ENCODE results near the gene PCBD1.

PCBD1 gene

GRCh38 chr10:70891627-70892026 lies 3.3 kb upstream of the PCBD1 start:
- Histone ChIP-seq H3K4me3 (ENCODE audit: low read length) (no peak overlapping the region), H3K36me3 (ENCODE audit: control insufficient read depth, insufficient read depth, low read length) (no peaks in the 10 kb centered on the region), H3K27ac (ENCODE audit: low read depth, low read length) (no peak overlapping the region), H3K4me1 (ENCODE audit: control insufficient read depth, insufficient read depth, low read length) (no peaks in the 10 kb centered on the region), H3K9ac (ENCODE audit: low read length) (no peak overlapping the region), H3K27me3 (ENCODE audit: control insufficient read depth, insufficient read depth, low read length) (no peaks in the 10 kb centered on the region)

DNA sequence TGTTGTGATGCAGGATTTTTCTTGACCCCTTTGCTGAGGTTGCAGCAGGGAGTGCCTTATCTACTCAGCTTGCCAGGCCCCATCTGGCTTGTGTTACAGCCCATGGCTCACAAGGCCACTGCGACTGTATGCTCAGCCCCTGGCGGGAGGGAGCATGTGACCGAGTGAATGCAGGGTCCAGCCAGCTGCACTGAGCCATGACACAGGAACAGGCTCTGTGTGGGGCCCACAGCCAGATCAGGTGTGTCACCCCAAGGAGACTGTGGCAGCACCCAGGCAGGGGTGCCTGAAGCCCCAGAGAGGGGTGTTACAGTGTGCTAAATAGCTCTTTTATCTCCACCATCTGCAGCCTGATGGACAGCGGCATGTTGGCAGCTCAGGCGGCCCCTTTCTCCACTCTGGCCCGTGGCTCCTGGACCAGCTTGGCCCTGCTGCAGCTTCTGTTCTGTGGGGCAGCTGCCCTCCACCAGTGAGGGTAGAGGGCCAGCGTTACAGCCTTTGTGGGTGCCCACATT lies 2.6 kb upstream of the PCBD1 start:
- Histone ChIP-seq H3K9ac (ENCODE audit: low read length) (no peak overlapping the region), H3K36me3 (ENCODE audit: control insufficient read depth, insufficient read depth, low read length) (no peaks in the 10 kb centered on the region), H3K27me3 (ENCODE audit: control insufficient read depth, insufficient read depth, low read length) (no peaks in the 10 kb centered on the region), H3K4me3 (ENCODE audit: low read length) (no peak overlapping the region), H3K27ac (ENCODE audit: low read depth, low read length) (no peak overlapping the region), H3K4me1 (ENCODE audit: control insufficient read depth, insufficient read depth, low read length) (no peaks in the 10 kb centered on the region)

GRCh38 chr10:70889291-70889690 lies 926 bp upstream of the PCBD1 start:
- no peaks in the 10 kb centered on the region for H3K27me3 ChIP-seq (ENCODE audit: control insufficient read depth, insufficient read depth, low read length)
- H3K27ac ChIP-seq (ENCODE audit: low read depth, low read length): no peak overlapping the region
- no peaks in the 10 kb centered on the region for H3K4me1 ChIP-seq (ENCODE audit: control insufficient read depth, insufficient read depth, low read length)
- no peak overlapping the region for H3K9ac ChIP-seq (ENCODE audit: low read length)
- no peaks in the 10 kb centered on the region for H3K36me3 ChIP-seq (ENCODE audit: control insufficient read depth, insufficient read depth, low read length)
- H3K4me3 ChIP-seq (ENCODE audit: low read length): no peak overlapping the region

- Histone ChIP-seq H3K36me3 (ENCODE audit: control insufficient read depth, insufficient read depth, low read length) (peaks cover 3% of the 10 kb centered on the region), H3K27me3 (ENCODE audit: control insufficient read depth, insufficient read depth, low read length) (no peaks in the 10 kb centered on the region), H3K4me3 (ENCODE audit: low read length) (peak overlapping the region; percentile 89), H3K4me1 (ENCODE audit: control insufficient read depth, insufficient read depth, low read length) (no peaks in the 10 kb centered on the region), H3K9ac (ENCODE audit: low read length) (no peak overlapping the region), H3K27ac (ENCODE audit: low read depth, low read length) (peak overlapping the region; percentile 90)
Observed at GRCh38 chr10:70886921-70887665, 1.3 kb downstream of the PCBD1 start.

GRCh38 chr10:70885931-70886903 lies 2.1 kb downstream of the PCBD1 start:
- Histone ChIP-seq H3K36me3 (ENCODE audit: control insufficient read depth, insufficient read depth, low read length) (peaks cover 3% of the 10 kb centered on the region), H3K27me3 (ENCODE audit: control insufficient read depth, insufficient read depth, low read length) (no peaks in the 10 kb centered on the region), H3K4me3 (ENCODE audit: low read length) (no peak overlapping the region), H3K27ac (ENCODE audit: low read depth, low read length) (no peak overlapping the region), H3K9ac (ENCODE audit: low read length) (no peak overlapping the region), H3K4me1 (ENCODE audit: control insufficient read depth, insufficient read depth, low read length) (no peaks in the 10 kb centered on the region)

DNA sequence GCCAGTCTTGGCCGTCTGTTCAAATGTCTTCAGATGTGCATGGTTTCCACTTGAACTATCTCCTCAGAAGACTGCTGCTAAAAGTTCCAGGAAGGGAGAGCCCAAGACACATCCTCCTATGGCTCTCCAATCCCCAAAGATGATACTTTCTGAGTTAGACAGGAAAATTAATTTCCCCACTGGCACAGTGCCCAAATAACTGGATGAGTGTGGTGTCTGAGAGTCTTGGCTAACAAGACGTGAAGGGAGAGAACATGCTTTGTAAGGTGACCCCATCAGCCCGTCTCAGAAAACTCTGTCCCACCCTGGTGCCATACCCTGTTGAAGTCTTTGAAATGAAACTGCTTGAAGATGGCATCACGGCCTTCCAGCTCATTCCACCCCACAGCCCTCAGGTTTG lies 2.9 kb downstream of the PCBD1 start:
- Histone ChIP-seq H3K27ac (ENCODE audit: low read depth, low read length) (no peak overlapping the region), H3K36me3 (ENCODE audit: control insufficient read depth, insufficient read depth, low read length) (peaks cover 3% of the 10 kb centered on the region), H3K9ac (ENCODE audit: low read length) (no peak overlapping the region)

DNA sequence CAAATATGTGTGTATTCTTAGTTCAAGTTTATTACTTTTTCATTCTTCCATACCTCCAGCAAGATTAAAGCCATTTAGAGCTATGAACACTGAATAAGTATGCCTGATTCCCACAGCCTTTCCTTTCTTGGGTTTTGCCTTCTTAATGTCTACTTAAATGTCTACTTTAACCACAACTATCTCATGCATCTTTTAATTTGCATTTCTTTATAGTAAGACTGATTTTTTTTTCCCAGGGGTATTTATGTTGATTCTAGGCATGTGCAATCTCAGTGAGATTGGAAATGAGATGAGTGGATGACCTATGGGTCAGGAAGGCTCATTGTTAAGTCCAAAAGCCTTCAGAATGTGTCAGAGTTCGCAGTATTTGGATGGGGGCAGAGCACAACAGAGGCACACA lies 3.6 kb downstream of the PCBD1 start:
- Histone ChIP-seq H3K36me3 (ENCODE audit: control insufficient read depth, insufficient read depth, low read length) (peaks cover 3% of the 10 kb centered on the region), H3K4me1 (ENCODE audit: control insufficient read depth, insufficient read depth, low read length) (no peaks in the 10 kb centered on the region), H3K4me3 (ENCODE audit: low read length) (no peak overlapping the region), H3K27ac (ENCODE audit: low read depth, low read length) (no peak overlapping the region), H3K9ac (ENCODE audit: low read length) (no peak overlapping the region), H3K27me3 (ENCODE audit: control insufficient read depth, insufficient read depth, low read length) (no peaks in the 10 kb centered on the region)

More for the DNA sequence above, 2.9 kb downstream of the PCBD1 start:
- Histone ChIP-seq H3K27me3 (ENCODE audit: control insufficient read depth, insufficient read depth, low read length) (no peaks in the 10 kb centered on the region), H3K4me1 (ENCODE audit: control insufficient read depth, insufficient read depth, low read length) (no peaks in the 10 kb centered on the region), H3K4me3 (ENCODE audit: low read length) (no peak overlapping the region)

DNA sequence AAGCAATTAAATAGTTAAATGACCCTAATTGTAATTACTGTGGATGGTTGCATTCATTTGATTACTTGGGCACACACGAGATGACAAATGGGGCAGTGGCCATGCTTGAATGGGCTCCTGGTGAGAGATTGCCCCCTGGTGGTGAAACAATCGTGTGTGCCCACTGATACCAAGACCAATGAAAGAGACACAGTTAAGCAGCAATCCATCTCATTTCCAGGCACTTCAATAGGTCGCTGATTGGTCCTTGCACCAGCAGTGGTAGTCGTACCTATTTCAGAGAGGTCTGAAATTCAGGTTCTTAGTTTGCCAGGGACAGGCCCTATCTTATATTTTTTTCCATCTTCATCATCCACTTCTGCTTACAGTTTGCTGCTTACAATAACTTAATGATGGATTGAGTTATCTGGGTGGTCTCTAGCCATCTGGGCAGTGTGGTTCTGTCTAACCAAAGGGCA lies 8.3 kb downstream of the PCBD1 start:
- H3K36me3 ChIP-seq (ENCODE audit: control insufficient read depth, insufficient read depth, low read length): peaks cover 12% of the 10 kb centered on the region

GRCh38 chr10:70879207-70879606 lies 9.2 kb downstream of the PCBD1 start:
- H3K27me3 ChIP-seq (ENCODE audit: control insufficient read depth, insufficient read depth, low read length): no peaks in the 10 kb centered on the region
- H3K27ac ChIP-seq (ENCODE audit: low read depth, low read length): no peak overlapping the region
- H3K9ac ChIP-seq (ENCODE audit: low read length): no peak overlapping the region
- no peaks in the 10 kb centered on the region for H3K4me1 ChIP-seq (ENCODE audit: control insufficient read depth, insufficient read depth, low read length)
- no peak overlapping the region for H3K4me3 ChIP-seq (ENCODE audit: low read length)
- peaks cover 12% of the 10 kb centered on the region for H3K36me3 ChIP-seq (ENCODE audit: control insufficient read depth, insufficient read depth, low read length)

More for the DNA sequence above, 8.3 kb downstream of the PCBD1 start:
- Histone ChIP-seq H3K27me3 (ENCODE audit: control insufficient read depth, insufficient read depth, low read length) (no peaks in the 10 kb centered on the region), H3K27ac (ENCODE audit: low read depth, low read length) (no peak overlapping the region), H3K4me3 (ENCODE audit: low read length) (no peak overlapping the region), H3K9ac (ENCODE audit: low read length) (no peak overlapping the region), H3K4me1 (ENCODE audit: control insufficient read depth, insufficient read depth, low read length) (no peaks in the 10 kb centered on the region)

- no peak overlapping the region for H3K9ac ChIP-seq (ENCODE audit: low read length)
- H3K27ac ChIP-seq (ENCODE audit: low read depth, low read length): no peak overlapping the region
- no peaks in the 10 kb centered on the region for H3K27me3 ChIP-seq (ENCODE audit: control insufficient read depth, insufficient read depth, low read length)
- no peak overlapping the region for H3K4me3 ChIP-seq (ENCODE audit: low read length)
- peaks cover 29% of the 10 kb centered on the region for H3K36me3 ChIP-seq (ENCODE audit: control insufficient read depth, insufficient read depth, low read length)
- no peaks in the 10 kb centered on the region for H3K4me1 ChIP-seq (ENCODE audit: control insufficient read depth, insufficient read depth, low read length)
Observed at GRCh38 chr10:70874061-70874460, 14.3 kb downstream of the PCBD1 start.

DNA sequence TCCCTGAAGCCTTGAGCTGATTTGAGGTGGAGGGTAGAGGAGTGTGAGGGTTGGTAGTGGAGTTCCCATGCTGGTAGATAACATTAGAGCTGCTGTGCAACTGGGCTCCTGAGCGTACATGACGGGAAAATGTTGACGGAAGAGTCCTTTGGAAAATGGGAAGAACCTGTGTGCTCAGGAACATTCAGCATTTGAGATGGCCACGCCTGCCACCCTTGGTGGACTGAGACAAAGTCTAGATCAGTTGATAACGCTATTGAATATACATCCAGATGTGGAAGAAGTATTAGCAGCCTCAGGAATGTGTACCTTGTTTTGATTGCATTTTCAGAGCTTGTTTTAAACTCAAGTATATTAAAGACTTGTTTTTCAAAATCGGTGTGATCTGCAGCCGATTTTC lies 16.1 kb downstream of the PCBD1 start:
- Histone ChIP-seq H3K27me3 (ENCODE audit: control insufficient read depth, insufficient read depth, low read length) (peaks cover 2% of the 10 kb centered on the region), H3K4me3 (ENCODE audit: low read length) (no peak overlapping the region), H3K36me3 (ENCODE audit: control insufficient read depth, insufficient read depth, low read length) (peaks cover 24% of the 10 kb centered on the region), H3K27ac (ENCODE audit: low read depth, low read length) (no peak overlapping the region), H3K9ac (ENCODE audit: low read length) (no peak overlapping the region), H3K4me1 (ENCODE audit: control insufficient read depth, insufficient read depth, low read length) (no peaks in the 10 kb centered on the region)

GRCh38 chr10:70866424-70866823 lies 21.9 kb downstream of the PCBD1 start:
- Histone ChIP-seq H3K27ac (ENCODE audit: low read depth, low read length) (no peak overlapping the region), H3K4me3 (ENCODE audit: low read length) (no peak overlapping the region), H3K4me1 (ENCODE audit: control insufficient read depth, insufficient read depth, low read length) (no peaks in the 10 kb centered on the region), H3K27me3 (ENCODE audit: control insufficient read depth, insufficient read depth, low read length) (peaks cover 2% of the 10 kb centered on the region), H3K9ac (ENCODE audit: low read length) (no peak overlapping the region), H3K36me3 (ENCODE audit: control insufficient read depth, insufficient read depth, low read length) (peaks cover 12% of the 10 kb centered on the region)
